Measurements from ENCODE around the gene ZCCHC7. TPM values are rescaled to one million over a fixed set of nuclear protein-coding genes. Genes with fewer than 3 reads are reported as not detected.

Gene ZCCHC7
- total RNA-seq, 4 donors from 2014 or later: 4.8 to 11.2 (median 6.9) TPM

DNA sequence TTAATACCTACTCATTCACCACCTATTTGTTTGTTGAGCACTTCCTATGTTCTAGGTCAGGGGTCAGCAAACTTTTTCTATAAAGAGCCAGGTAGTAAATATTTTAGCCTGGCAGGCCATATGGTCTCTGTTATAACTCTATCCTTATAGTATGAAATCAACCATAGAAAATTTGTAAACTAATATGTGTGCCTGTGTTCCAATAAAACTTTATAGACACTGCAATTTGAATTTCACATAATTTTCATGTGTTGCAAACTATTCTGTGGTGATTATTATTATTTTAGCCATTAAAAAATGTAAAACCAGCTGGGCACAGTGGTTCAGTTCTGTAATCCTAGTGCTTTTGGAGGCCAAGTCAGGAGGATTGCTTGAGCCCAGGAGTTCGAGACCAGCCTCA lies 223.3 kb downstream of the ZCCHC7 start:
- TF ChIP-seq, protein P1, sequence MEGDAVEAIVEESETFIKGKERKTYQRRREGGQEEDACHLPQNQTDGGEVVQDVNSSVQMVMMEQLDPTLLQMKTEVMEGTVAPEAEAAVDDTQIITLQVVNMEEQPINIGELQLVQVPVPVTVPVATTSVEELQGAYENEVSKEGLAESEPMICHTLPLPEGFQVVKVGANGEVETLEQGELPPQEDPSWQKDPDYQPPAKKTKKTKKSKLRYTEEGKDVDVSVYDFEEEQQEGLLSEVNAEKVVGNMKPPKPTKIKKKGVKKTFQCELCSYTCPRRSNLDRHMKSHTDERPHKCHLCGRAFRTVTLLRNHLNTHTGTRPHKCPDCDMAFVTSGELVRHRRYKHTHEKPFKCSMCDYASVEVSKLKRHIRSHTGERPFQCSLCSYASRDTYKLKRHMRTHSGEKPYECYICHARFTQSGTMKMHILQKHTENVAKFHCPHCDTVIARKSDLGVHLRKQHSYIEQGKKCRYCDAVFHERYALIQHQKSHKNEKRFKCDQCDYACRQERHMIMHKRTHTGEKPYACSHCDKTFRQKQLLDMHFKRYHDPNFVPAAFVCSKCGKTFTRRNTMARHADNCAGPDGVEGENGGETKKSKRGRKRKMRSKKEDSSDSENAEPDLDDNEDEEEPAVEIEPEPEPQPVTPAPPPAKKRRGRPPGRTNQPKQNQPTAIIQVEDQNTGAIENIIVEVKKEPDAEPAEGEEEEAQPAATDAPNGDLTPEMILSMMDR (IDR thresholded peaks at IDR 0.05 in 4 of 5, conservative IDR thresholded peaks at IDR 0.05 in 1 of 5): no peak
- no peak for TF ChIP-seq POLR2A (IDR thresholded peaks at IDR 0.05)
- in situ Hi-C loops (cut with MboI; ENCODE audit: low sequenced_read_pairs in 4 of 4): no loop called here
- H3K4me3 ChIP-seq: no peak overlapping the region
- ATAC-seq: no peak
- H3K27me3 ChIP-seq: no peaks in the 10 kb centered on the region
- intact Hi-C loops (cut with DNase I; ENCODE audit: low total_unique reads): no loop called here
- no peaks in the 10 kb centered on the region for H3K4me1 ChIP-seq
- no peaks in the 10 kb centered on the region for H3K9me3 ChIP-seq
- no peak overlapping the region for H3K27ac ChIP-seq
- no peak for DNase-seq
- H3K36me3 ChIP-seq: no peaks in the 10 kb centered on the region

DNA sequence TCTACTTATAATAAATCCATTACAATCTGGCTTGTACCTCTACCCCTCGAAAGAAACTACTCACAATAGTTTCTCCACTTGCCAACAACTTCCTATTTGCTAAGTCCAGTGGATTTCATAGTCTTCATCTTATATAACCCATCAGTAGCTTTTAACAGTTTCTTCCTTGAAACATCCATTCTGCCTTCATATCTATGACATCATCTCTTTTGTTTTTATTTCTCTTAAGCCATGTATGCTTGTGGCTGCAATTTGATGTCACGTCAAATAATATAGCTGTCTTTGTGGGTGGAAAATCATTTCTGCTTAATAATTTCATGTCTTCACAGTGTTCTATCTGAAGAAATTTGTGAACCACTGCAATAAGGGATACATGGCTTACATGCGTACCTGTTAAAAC lies 224.7 kb downstream of the ZCCHC7 start:
- intact Hi-C loops (cut with DNase I; ENCODE audit: low total_unique reads): no loop called here
- Histone ChIP-seq H3K4me3 (no peak overlapping the region), H3K27me3 (no peaks in the 10 kb centered on the region), H3K4me1 (no peaks in the 10 kb centered on the region), H3K36me3 (no peaks in the 10 kb centered on the region), H3K9me3 (no peaks in the 10 kb centered on the region), H3K27ac (no peak overlapping the region)
- DNase-seq: no peak
- in situ Hi-C loops (cut with MboI; ENCODE audit: low sequenced_read_pairs in 4 of 4): no loop called here
- no peak for TF ChIP-seq POLR2A (IDR thresholded peaks at IDR 0.05)
- TF ChIP-seq, protein P1 (IDR thresholded peaks at IDR 0.05 in 4 of 5, conservative IDR thresholded peaks at IDR 0.05 in 1 of 5): no peak
- no peak for ATAC-seq

DNA sequence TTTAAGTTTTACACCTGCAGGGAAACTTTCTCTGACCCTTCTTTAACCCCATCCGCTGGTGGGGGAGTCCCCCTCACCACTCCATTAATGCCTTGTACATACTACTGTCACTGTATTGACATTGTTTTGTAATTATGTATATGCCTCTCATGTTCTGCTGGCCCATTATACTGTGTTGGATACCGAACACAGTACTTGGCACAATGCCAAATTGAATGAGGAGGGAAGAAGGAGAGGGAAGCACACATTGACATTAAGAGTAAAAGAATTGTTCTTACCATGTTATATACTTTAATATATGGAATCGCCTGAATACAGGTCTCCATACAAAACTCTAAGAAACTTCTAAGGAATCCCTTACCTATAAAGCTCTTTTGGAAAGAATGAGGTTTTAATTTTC lies 228.5 kb downstream of the ZCCHC7 start:
- Histone ChIP-seq H3K9me3 (no peaks in the 10 kb centered on the region), H3K27me3 (no peaks in the 10 kb centered on the region), H3K36me3 (no peaks in the 10 kb centered on the region), H3K4me3 (no peak overlapping the region), H3K27ac (no peak overlapping the region), H3K4me1 (no peaks in the 10 kb centered on the region)
- ATAC-seq (no peak), DNase-seq (no peak)
- TF ChIP-seq POLR2A (IDR thresholded peaks at IDR 0.05): no peak
- TF ChIP-seq, protein P1 (IDR thresholded peaks at IDR 0.05 in 4 of 5, conservative IDR thresholded peaks at IDR 0.05 in 1 of 5): no peak
- intact Hi-C loops (cut with DNase I; ENCODE audit: low total_unique reads): no loop called here
- in situ Hi-C loops (cut with MboI; ENCODE audit: low sequenced_read_pairs in 4 of 4): no loop called here

DNA sequence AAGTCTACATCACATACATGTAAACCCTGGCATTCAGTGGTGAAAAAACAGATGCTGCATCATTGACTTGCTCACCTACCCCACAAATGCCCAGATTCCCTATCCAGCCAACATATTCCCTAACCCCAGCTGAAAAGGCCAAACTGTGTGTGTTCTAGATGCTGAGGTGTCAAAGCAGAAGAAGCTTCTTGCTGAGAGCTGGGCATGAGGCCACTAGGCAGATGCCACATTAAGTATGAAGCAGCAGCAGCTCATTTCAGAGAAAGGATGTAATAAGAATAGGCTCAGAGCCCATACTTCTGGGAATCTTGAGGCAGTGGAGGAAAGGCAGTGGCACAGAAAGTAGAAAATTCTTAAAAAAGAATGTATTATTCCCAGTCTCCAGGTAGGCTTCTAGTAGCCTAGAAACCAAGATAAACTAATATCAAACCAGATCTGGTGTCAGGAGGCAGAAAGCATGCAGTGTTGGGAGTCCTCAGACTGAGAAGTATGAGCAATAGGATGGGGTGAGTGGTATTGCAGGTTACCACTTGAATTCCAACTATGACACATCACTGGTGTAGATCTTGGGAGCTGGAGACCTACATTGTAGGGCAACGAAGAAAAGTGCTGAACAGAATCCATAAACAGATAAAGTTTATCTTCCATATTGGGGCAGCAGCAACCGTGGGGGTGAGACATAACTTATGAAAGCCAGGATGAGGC lies 230.3 kb downstream of the ZCCHC7 start:
- no peaks in the 10 kb centered on the region for H3K36me3 ChIP-seq
- H3K9me3 ChIP-seq: no peaks in the 10 kb centered on the region
- in situ Hi-C loops (cut with MboI; ENCODE audit: low sequenced_read_pairs in 4 of 4) (loop anchor here in 1 of 4 donors (25.0 kb wide), 1 partner anchor 463 kb away; no protein-coding TSS in a partner anchor), intact Hi-C loops (cut with DNase I; ENCODE audit: low total_unique reads) (no loop called here)
- no peaks in the 10 kb centered on the region for H3K27me3 ChIP-seq
- no peak for DNase-seq
- no peaks in the 10 kb centered on the region for H3K4me1 ChIP-seq
- TF ChIP-seq POLR2A (IDR thresholded peaks at IDR 0.05): no peak
- TF ChIP-seq, protein P1 (IDR thresholded peaks at IDR 0.05 in 4 of 5, conservative IDR thresholded peaks at IDR 0.05 in 1 of 5): no peak
- no peak overlapping the region for H3K27ac ChIP-seq
- no peak for ATAC-seq
- no peak overlapping the region for H3K4me3 ChIP-seq

All from gastrocnemius medialis (tissue), 4 donors.